AG08395 (cell line): ENCODE measurements around the gene NR2C1.
"Not testable (repeated sequence)": the region's sequence is repeated elsewhere in the genome, so short reads cannot be mapped to it uniquely, and the experiment has no call there.

Source experiments
- DNase-seq: peaks from one replicate; pipeline ENCODE4 v3.0.0; 2012; ENCODE audit warnings: mixed read lengths, low spot score

The NR2C1 gene

DNA sequence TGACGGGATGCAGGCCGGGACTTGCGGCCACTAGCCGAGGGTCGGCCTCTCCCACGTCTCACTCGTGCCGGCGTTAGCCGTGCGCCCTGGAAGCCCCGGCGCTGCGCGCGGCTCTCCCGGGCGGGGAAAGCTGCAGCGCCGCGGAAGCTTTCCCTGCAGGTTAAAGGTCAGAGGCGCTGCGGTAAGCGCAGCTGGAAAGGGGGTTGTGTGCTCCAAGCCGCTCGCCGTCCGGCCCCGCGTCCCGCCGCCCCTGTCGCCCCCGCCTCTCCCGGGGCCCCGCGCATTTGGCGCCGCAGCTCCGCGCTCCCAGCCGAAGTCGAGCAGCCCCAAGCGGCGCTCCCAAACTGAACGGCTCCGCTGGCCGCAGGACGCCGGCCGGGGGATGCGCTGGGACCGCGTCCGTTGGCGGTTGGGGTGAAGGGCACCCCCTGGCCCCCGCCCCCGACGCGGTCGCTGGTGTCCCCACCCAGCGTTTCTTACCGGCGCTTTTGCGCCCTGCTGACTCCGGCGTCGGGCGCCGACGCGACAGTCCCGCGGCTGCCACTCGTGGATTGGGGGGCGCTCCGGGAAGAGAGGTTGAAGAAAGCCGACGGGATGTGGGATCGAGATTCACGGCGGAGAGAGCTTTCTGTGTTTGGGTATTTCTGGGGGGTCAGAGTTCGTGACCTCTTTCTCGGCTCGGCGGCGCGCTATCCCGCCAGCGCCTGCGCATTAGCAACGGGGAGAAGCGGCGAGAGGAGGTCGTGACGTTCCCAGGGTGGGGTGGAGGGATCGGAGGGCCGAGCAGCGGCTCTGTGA is at the start of gene NR2C1:
Gene NR2C1 (minus strand): TSS at position 719 of the 798 bp plus-strand sequence. CDS start 6,234 bp downstream, outside the sequence.
- DNase-seq: peak; percentile 99

DNA sequence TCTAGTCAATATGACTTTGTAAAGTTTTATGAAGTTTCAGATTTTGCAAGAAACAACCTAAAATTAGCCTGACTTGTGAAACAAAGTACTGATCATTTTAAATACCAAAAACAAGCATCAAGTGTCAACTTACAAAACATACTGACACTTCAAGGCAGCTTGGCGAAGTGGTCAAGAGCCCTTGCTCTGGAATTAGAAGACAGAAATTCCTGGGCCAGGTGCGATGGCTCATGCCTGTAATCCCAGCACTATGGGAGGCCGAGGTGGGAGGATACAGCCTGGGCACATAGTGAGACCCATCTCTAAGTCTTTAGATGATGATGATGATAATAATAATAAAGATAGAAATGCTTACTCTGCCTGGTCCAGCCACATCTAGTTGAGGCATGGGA is 45.4 kb upstream of the NR2C1 start:
- no peak for DNase-seq

DNA sequence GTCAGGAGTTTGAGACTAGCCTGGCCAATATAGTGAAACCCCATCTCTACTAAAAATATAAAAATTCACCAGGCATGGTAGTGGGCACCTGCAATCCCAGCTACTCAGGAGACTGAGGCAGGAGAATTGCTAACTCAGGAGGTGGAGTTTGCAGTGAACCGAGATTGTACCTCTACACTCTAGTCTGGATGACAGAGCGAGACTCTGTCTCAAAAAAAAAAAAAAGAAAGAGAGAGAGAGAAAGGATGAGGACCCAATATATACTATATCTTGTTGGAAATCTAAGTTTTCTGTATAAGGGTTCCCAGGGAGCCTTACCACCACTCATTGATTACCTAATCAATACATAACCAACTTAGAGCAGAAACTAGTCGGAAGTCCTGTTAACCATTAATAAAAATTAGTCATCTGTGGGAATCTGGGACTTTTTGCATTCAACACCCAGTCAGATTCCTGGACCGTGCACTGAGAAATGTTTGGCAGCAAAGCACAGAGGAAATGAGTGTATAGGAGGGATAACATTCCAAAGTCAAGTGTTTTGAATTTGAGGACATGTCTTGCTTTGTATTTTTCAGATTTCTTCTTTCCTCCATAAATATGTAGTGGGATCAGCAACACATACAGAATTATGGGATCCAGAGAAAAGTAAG is 44.8 kb upstream of the NR2C1 start:
- peak; percentile 82 for DNase-seq

DNA sequence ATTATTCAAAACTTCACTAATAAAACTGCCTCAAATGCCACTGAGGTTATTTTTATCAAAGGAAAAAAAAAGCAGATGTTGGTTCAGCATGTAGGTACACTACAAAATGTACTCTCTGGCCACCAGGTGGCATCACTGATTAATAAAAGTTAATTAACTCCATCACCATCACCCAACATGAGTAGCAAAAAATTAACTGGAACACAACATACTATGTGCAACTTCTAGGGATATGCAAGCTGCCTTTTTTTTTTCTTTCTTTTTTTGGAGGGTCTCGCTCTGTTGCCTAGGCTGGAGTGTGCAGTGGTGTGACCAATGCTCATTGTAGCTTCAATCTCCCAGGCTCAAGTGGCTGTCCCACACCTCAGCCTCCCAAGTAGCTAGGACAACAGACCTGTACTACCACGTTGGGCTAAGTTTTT is 43.8 kb upstream of the NR2C1 start:
- DNase-seq: peak; percentile 67

DNA sequence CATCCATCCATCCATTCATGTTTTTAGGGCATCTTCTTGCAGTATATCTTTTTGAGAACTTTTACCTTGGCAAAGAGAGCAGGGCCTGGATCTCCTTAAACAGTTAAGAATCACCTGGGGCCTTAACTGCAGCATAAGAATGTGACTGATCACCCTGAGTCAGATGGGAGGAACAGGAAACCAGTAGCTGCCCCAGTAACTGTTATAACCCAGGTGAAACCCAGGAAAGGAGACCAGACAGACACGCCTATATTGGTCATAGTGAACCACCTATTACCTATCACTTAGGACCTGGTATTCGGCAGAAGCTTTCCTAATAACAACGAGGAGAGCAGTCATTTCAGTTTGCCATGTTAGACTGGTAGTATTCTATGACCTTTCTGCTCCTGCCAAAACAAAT is 43.4 kb upstream of the NR2C1 start:
- DNase-seq: no peak

DNA sequence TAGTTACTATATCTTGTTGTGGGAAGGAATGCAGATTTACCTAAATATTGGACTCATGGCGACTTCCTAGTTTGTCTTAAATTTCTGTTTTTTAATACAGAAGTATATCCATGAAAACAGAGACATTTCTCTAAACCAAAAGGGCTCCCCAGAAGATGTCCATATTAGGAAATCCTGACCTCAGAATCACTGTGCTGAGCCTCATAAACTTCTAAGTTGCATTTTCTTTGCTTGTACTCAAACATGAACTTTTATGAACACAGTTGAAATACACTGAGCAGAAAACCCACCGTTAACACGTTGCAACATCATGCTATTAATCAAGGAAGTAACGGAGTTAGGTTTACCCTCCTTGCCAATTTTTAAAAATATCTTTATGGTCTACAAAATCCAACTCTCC is 42.9 kb upstream of the NR2C1 start:
- DNase-seq: no peak

DNA sequence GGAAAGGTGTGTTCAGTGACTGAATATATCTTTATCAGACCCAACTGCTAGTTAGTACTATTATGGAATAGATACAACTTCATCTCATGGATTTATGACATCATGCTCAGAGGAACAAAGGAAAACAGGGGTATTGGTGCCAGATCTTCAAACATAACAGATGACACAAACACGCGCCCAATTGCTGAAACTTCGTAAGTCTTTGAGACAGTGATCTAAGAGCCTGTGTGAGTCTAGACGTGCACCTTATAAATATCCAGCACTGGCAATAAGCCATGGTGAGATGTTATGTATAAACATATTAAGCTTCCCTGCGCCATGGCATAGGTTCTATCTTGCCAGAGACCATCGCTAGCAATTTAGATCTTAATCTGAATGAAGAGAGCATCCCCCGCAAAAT is 42.2 kb upstream of the NR2C1 start:
- DNase-seq: no peak

DNA sequence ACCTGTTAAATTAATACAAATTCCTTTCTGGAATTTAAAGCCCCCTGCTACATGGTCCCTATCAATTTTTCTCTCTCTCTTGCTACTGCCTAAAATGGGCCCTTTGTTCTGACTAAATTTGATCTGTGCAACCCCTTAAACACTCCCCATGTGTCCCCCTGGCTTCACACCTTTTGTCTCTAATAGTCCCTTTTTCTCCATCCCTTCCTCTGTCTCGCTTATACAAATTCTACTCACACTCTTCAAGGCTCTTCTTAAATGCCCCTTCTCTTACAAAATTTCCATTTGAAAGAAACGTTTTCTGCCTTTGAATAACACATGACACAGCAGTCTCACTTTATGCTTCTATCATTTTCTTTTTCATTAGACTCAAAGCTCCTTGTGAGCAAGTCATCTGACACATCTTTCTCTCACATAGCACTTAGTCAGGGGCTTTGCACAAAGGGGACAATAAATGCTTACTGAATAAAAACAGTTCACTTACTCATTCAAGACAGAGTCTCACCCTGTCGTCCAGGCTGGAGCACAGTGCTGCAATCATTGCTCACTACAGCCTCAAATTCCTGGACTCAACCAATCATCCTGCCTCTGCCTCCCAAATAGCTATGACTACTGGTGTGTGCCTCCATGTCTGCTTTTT is 41.5 kb upstream of the NR2C1 start:
- no peak for DNase-seq

DNA sequence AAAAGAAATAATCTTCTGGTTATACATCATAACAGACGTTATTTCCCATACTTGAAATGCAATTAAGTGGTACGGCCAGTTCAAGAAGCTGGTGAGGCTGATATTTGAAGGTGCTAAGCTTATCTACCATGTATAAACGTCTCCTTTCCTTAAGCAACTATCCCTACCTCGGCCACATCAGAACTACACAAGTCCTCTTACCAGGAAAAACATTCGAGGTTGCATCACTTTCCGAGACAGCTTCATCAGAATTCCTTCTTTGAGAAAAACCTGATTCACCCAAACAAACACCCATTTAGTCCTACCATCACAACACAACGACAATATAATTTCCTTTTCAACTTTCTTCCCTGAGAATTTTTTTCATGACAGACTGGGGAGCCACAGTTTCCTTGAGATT is 33.9 kb upstream of the NR2C1 start:
- DNase-seq: no peak

DNA sequence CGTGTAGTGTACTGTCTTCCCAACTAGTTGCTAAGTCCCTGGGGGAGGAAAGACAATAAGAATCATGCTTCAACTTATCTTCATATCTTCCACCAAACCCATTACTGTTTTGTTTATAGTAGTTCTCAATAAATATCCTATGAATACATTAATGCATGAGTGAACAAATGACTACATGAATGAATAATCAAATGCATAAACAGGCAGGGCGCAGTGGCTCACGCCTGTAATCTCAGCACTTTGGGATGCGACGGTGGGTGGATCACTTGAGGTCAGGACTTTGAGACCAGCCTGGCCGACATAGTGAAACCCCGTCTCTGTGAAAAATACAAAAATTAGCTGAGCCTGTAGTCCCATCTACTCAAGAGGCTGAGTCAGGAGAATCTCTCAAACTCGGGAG is 32.1 kb upstream of the NR2C1 start:
- DNase-seq: no peak

DNA sequence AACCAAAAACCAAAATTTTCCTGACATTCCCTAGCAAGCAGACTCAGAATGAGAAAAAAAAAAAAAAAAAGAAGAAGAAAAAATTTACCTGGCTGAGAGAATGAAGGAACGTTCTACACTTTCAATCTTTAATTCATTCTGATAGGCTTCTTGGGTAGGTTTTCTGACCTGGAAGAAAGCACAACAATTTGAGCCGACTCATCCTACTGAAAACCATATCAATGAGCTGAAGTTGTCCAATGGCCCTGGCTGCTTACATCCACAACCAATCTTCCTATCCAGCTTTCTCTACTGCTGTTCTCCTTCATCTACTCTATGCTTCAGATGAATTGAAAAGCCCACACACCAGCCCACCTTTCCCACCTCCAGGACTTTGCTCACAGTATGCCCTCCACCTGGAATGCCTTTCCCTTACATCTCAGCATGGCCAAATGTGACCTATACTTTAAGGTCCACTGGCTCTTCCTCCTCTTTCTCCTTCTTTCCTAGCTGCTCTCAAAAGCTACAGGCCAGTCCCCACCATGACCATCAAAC is 31.6 kb upstream of the NR2C1 start:
- DNase-seq: no peak

DNA sequence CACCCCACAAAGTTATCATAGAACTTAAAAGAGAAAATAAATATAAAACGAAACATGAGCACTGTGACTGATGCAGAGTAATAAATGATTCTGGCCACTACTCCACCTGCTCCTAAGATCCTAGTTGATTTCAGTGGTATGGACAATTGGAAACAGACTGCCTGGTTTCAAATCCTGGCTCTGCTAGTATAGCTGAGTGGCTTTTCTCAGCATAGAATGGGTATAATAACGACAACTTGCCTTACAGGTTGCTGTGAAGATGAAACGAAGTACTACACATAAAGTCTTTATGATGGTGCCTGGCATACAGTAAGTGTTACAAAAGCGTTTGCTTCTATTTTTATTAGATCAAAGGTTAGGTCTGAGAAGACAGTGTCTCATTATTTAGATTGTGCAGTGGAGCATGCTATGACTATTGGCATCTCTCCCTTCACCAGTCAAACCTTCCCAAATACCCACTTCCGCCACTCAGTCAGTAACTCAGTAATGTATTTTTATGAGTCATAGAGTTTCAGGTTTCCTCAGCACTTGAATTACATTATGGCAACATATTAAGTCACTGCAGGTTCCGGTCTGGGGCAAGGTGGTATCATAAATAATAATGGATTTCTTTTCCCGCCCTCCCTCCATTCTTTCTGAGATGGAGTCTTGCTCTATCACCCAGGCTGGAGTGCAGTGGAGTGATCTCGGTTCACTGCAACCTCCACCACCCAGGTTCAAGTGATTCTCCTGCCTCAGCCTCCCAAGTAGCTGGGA is 29.7 kb upstream of the NR2C1 start:
- DNase-seq: no peak

DNA sequence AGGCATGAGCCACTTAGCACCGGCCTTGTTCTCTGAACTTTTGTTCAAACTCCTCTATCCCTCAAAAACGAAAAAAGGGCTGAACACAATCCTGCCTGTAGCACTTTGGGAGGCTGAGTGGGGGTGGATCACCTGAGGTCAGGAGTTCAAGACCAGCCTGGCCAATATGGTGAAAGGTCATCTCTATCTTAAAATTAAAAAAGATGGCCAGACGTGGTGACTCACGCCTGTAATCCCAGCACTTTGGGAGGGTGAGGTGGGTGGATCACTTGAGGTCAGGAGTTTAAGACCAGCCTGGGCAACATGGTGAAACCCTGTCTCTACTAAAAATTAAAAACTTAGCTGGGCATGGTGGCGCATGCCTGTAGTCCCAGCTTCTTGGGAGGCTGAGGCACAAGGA is 28.5 kb upstream of the NR2C1 start:
- not testable (repeated sequence) for DNase-seq

DNA sequence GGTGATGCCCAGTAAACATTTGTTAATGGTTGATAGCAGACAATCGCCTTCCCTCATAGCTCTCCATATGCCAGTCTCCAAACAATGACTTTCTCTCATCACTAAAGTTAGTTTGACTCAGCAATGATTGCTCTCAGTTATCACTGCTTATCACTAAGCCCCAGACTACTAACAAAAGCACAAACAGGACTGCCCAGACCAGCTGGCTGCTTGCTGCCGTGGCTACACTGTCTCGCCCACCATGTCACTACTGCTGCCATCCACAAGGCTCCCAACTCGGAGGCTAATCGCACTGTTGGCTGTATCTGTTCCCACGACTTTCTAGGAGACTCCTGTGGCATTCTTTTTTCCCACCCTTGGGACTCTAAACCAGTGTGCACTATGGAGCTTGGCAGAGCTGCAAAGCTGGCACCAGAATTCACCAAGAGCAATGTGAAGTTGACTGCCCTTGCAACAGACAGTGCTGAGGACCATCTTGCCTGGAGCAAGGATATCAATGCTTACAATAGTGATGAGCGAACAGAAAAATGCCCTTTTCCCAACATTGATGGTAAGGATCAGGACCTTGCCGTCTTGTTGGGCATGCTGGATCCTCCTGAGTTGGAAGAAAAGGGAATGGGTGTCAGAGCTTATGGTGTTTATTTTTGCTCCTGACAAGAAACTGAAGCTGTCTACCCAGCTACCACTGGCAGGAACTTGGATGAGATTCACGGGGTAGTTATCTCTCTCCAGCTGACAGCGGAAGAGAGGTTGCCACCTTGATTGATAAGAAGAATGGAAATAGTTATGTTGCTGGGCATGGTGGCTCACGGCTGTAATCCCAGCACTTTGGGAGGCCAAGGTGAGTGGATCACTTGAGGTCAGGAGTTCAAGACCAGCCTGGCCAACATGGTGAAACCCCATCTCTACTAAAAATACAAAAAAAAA is 27.1 kb upstream of the NR2C1 start:
- DNase-seq: no peak

DNA sequence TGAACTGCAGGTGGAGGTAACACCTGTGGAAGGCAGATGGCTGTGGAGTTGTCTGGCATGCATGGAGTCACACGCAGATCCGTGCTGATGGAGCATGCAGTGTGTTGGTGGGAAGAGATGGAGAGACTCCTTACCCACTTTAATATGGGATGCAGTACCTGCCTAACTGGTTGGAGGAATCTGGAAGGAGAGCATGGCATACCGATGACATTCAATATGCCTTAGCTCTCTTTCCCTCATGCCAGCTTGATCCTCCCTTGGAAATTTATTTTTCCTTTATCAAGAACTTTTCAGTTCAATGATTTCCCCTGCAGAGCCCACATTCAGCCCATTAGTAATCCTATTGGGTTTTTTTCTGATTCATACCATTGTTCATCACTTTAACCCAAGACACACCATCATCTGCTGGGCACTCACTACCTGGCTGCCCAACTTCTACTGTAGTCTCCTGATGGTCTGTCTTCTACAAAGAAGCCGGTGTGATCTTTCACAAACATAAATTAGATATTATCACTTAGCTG is 25.9 kb upstream of the NR2C1 start:
- DNase-seq: no peak

DNA sequence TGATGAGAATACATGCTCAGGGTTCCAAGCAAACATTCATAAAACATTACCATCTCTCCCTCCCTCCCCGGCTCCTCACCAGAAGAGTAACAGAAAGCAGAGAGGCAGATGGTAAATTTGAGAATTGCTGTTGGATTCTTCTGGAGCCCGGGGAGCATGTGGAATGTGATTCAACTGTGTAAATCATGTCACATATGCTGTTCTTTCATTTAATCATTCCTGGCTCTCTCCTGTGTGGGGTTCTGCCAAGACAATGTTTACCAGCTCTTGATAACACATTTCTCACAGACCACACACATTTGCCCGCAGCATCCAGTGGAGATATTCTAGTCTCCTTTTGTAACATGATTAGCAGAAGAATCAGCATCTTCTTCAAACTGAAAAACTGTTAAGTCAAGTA is 23.4 kb upstream of the NR2C1 start:
- no peak for DNase-seq

DNA sequence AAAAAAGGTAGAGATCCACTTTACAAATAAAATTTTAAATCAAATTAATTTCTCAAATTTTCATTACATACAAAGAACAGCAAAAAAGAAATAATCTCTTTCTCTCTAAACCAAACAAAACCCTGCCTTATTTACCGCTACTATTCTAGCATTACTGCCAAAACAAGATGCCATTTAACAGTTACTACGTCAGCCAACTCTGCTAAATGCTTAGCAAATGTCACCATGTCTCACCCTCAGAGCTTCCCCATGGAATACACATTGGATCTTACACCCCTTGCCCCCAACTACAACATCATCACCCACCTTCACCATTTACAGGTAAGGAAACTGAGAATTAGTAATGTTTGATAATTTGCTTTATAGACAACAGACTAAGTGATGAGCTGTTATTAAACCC is 23.0 kb upstream of the NR2C1 start:
- no peak for DNase-seq

DNA sequence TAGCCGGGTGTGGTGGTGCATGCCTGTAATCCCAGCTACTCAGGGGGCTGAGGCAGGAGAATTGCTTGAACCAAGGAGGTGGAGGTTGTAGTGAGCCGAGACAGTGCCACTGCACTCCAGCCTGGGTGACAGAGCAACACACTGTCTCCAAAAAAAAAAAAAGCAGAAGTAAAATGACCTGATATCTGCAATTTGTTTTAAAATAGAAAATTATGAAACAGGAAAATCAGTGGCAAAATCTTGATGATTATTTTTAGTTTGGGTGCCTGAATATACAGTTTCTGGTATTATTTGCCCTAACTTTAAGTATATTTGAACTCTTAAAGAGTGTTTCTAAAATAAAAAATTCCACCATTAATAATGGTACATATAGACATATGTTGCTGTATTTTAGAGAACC is 22.4 kb upstream of the NR2C1 start:
- DNase-seq: not testable (repeated sequence)

DNA sequence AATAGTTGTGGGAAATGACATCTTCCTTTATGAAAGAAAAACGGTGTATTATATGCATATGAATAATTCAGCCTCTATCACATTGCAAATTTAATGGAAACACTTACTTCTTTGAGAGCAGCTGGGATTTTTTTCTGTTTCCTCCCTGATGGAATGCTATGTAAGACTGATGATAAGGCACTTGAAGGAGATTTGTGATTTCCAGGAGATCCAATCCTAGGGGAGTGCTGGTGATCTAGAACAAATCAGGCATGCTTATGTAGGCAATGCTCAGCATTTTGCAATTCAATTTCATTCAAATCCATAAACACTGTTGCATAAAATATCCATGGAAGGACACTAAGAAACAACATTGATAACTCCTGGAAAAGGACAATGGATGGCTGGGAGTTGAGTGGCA is 16.0 kb upstream of the NR2C1 start:
- DNase-seq: no peak

DNA sequence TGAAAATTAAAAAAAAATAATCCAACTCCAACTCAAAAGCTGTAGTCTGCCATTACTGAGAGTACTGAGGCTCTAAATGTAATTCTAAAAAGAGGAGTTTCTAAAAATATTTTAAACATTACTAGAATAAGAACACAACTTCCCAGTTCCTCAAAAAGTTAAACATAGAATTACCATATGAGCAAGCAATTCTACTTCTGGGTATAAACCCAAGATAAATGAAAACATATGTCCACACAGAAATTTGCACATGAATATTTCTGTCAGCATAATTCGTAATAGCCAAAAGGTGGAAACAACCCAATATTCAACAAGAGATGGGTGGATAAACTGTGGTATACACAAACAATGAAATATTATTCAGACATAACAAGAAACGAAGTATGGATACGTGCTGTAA is 15.0 kb upstream of the NR2C1 start:
- DNase-seq: no peak

DNA sequence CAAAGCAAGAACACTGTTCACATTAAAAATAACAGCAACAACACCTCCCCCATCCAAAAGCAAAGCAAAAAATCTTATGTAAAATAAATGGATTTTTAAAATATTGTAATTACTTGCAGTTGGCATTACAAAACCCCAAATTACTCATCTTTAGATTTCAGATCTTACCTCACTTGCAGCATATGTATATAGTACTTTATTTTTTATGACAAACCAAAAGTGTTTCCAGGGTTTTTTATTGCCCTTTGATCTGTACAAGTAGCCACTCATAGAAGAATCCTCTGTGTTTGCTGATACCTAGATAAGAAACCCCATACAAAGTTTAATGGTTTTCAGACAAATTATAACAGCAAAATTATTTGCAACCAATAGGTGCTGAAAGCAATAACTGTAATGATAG is 12.2 kb upstream of the NR2C1 start:
- DNase-seq: no peak
